ENCODE results near the gene MEGF9. TPM values are rescaled to one million over a fixed set of nuclear protein-coding genes. Genes with fewer than 3 reads are reported as not detected.
"Not testable (repeated sequence)": the region's sequence is repeated elsewhere in the genome, so short reads cannot be mapped to it uniquely, and the experiment has no call there.

The MEGF9 gene
- total RNA-seq, 1 donor from 2014 or later, result 5.0 TPM

DNA sequence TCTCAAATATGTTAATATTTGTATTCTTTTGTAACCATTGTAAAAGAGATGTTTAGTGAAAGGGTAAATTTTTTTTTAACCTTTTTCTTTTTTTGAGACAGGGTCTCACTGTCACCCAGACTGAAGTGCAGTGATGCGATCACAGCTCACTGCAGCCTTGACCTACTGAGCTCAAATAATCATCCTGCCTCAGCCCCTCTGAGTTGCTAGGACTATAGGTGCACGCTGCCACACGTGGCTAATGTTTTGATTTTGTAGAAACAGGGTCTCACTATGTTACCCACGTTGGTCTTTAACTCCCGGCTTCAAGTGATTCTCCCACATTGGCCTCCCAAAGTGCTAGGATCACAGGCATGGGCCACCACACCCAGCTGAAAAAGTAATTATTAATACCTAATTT is 76.4 kb downstream of the MEGF9 start:
- H3K9me3 Mint-ChIP-seq, result peaks cover 19% of the 10 kb centered on the region

DNA sequence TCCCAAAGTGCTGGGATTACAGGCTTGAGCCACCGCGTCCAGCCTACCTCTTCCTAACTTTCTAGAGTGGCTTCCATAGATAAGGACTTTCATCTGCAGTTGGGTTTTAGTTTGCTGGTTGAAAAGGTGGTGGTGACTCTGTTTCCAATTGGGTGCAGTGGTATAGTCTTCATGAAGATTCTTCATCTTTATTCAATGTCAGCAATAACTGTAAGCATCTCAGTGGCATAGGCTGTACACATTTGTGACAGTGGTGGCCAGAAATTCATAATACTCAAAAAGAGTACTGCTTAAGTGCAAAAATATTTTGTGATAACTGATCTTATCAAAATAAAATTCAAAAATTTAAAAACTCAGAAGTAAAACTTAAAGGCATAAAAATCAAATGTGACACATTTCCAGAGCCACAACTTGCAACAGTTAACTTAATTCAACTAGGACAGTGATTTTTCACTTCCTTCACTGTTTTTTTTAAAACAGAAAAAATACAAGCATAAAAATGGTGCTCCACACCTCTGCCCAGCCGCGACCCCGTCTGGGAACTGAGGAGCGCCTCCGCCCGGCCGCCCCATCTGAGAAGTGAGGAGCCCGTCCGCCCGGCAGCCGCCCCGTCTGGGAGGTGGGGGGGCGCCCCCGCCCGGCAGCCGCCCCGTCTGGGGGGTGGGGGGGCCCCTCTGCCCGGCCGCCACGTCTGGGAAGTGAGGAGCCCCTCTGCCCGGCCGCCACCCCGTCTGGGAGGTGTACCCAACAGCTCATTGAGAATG is 77.9 kb downstream of the MEGF9 start:
- Mint-ChIP-seq H3K27me3 (ENCODE audit: low read depth) (peaks cover 10% of the 10 kb centered on the region), H3K9me3 (peaks cover 19% of the 10 kb centered on the region), H3K27ac (no peak overlapping the region), H3K4me3 (ENCODE audit: low read depth) (no peak overlapping the region), H3K4me1 (ENCODE audit: low read depth) (no peaks in the 10 kb centered on the region), H3K36me3 (ENCODE audit: low read depth) (no peaks in the 10 kb centered on the region)
- DNase-seq (ENCODE audit: low spot score), result no peak
- intact Hi-C loops (cut with micrococcal nuclease), result no loop called here

More for the DNA sequence above, 76.4 kb downstream of the MEGF9 start:
- H3K4me3 Mint-ChIP-seq (ENCODE audit: low read depth), result no peak overlapping the region
- intact Hi-C loops (cut with micrococcal nuclease), result no loop called here
- H3K36me3 Mint-ChIP-seq (ENCODE audit: low read depth), result no peaks in the 10 kb centered on the region
- peaks cover 6% of the 10 kb centered on the region for H3K27me3 Mint-ChIP-seq (ENCODE audit: low read depth)
- H3K27ac Mint-ChIP-seq, result no peak overlapping the region
- H3K4me1 Mint-ChIP-seq (ENCODE audit: low read depth), result no peaks in the 10 kb centered on the region
- no peak for DNase-seq (ENCODE audit: low spot score)

DNA sequence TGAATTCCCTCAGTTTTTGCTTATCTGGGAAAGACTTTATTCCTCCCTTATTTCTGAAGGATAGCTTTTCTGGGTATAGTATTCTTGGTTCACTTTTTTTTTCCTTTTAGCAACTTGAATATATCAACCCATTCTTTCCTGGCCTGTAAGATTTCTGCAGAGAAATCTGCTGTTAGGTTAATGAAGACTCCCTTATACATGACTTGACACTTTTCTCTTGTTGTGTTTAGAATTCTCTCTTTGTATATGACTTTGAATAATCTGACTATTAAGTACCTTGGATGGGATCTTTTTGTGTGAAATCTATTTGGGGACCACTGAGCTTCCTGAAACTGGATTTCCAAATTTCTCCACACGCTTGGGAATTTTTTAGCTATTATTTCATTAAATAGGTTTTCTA is 79.3 kb downstream of the MEGF9 start:
- no peak overlapping the region for H3K4me3 Mint-ChIP-seq (ENCODE audit: low read depth)
- intact Hi-C loops (cut with micrococcal nuclease), result no loop called here
- no peak for DNase-seq (ENCODE audit: low spot score)
- H3K27ac Mint-ChIP-seq, result no peak overlapping the region
- peaks cover 19% of the 10 kb centered on the region for H3K9me3 Mint-ChIP-seq
- no peaks in the 10 kb centered on the region for H3K4me1 Mint-ChIP-seq (ENCODE audit: low read depth)
- no peaks in the 10 kb centered on the region for H3K36me3 Mint-ChIP-seq (ENCODE audit: low read depth)
- H3K27me3 Mint-ChIP-seq (ENCODE audit: low read depth), result peaks cover 10% of the 10 kb centered on the region

DNA sequence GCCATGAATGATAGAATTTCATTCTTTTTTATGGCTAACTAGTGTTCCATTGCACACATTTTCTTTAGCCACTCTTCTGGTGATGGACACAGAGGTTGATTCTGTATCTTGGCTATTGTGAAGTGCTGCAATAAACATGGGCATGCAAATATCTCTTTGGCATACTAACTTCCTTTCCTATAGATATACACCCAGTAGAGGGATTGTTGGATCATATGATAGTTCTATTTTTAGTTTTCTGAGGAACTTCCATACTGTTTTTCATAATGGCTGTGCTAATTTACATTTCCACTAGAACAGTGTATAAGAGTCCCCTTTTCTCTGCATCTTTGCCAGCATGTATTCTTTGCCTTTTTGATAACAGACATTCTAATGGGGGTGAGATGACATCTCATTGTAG is 83.9 kb downstream of the MEGF9 start:
- no peak for DNase-seq (ENCODE audit: low spot score)
- intact Hi-C loops (cut with micrococcal nuclease), result no loop called here
- no peaks in the 10 kb centered on the region for H3K36me3 Mint-ChIP-seq (ENCODE audit: low read depth)
- H3K9me3 Mint-ChIP-seq, result peaks cover 9% of the 10 kb centered on the region
- H3K4me1 Mint-ChIP-seq (ENCODE audit: low read depth), result peaks cover 6% of the 10 kb centered on the region
- H3K4me3 Mint-ChIP-seq (ENCODE audit: low read depth), result no peak overlapping the region
- H3K27me3 Mint-ChIP-seq (ENCODE audit: low read depth), result peaks cover 8% of the 10 kb centered on the region
- no peak overlapping the region for H3K27ac Mint-ChIP-seq

DNA sequence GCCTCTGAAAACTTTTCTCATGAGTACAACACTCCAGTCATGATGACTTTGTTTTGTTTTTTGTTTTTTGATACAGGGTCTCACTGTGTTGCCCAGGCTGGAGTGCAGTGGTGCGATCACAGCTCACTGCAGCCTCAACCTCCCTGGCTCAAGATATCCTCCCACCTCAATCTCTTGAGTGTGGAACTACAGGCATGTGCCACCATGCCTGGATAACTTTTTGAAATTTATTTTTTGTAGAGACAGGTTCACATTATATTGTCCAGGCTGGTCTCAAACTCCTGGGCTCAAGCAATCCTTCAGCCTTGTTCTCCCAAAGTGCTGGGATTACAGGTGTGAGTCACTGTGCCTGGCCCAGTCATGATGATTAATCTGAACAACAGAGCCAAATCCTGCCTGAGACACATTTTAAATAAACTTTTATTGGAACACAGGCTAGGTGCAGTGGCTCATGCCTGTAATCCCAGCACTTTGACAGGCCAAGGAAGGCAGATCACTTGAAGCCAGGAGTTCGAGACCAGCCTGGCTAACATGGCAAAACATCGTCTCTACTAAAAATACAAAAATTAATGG is 85.3 kb downstream of the MEGF9 start:
- H3K4me1 Mint-ChIP-seq (ENCODE audit: low read depth); H3K27ac Mint-ChIP-seq; DNase-seq (ENCODE audit: low spot score); intact Hi-C loops (cut with micrococcal nuclease); H3K36me3 Mint-ChIP-seq (ENCODE audit: low read depth); H3K4me3 Mint-ChIP-seq (ENCODE audit: low read depth); H3K27me3 Mint-ChIP-seq (ENCODE audit: low read depth); H3K9me3 Mint-ChIP-seq: not testable (repeated sequence)

DNA sequence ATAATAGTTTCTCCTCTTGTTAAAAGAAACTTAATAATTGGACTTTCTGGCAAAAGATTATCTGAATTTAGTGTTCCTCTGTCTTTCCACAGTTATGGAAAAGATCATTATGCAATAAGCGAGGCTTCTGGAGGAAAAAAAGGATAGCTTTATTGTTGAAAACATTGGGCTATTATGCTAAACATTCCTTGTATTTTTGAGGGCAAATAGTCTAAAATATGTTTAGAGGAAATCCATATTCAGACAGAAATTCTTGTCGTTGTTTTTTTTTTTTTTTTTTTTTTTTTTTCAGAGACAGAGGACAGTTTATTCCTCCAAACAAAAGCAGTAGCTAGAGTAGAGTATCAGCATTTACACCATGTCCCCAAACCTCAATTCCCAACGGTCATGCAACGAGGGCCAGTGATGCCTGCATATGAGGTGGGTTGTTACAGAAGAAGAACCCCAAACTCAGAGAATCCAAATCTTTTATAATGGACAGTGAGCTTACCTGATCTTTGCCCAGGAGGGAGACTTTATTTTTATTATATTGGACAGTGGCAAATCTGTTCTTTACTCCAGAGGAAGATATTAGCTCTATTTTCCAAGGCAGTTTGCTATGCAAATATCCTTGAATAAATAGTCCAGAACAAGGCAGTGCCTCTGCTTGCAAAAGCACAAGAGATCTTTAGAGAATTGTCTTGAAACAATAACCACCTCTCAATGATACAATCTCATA is 85.9 kb downstream of the MEGF9 start:
- Mint-ChIP-seq H3K27me3 (ENCODE audit: low read depth) (peaks cover 7% of the 10 kb centered on the region), H3K27ac (no peak overlapping the region), H3K4me1 (ENCODE audit: low read depth) (peaks cover 10% of the 10 kb centered on the region), H3K4me3 (ENCODE audit: low read depth) (no peak overlapping the region), H3K9me3 (no peaks in the 10 kb centered on the region), H3K36me3 (ENCODE audit: low read depth) (no peaks in the 10 kb centered on the region)
- intact Hi-C loops (cut with micrococcal nuclease), result no loop called here
- no peak for DNase-seq (ENCODE audit: low spot score)

DNA sequence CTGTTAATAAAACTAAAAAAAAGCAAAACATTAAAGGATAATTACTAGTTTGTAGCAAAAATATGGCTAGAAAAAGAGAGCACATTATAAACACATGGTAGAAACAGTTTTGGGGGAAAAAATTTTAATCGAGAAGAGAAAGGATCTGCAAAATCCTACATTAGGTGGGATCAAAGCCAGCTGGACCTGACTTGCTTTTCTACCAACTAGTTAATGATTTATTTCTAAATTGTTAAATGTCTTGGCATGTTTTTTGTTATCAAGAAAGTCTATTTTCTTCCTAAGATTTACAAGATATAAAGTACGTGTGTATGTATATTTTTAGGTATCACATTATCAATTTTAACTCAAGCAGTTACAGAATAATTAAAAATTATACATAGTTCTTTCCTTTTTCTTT is 87.2 kb downstream of the MEGF9 start:
- intact Hi-C loops (cut with micrococcal nuclease), result no loop called here
- DNase-seq (ENCODE audit: low spot score), result no peak
- peaks cover 10% of the 10 kb centered on the region for H3K4me1 Mint-ChIP-seq (ENCODE audit: low read depth)
- no peak overlapping the region for H3K27ac Mint-ChIP-seq
- H3K27me3 Mint-ChIP-seq (ENCODE audit: low read depth), result no peaks in the 10 kb centered on the region
- H3K4me3 Mint-ChIP-seq (ENCODE audit: low read depth), result no peak overlapping the region
- no peaks in the 10 kb centered on the region for H3K36me3 Mint-ChIP-seq (ENCODE audit: low read depth)
- H3K9me3 Mint-ChIP-seq, result no peaks in the 10 kb centered on the region

DNA sequence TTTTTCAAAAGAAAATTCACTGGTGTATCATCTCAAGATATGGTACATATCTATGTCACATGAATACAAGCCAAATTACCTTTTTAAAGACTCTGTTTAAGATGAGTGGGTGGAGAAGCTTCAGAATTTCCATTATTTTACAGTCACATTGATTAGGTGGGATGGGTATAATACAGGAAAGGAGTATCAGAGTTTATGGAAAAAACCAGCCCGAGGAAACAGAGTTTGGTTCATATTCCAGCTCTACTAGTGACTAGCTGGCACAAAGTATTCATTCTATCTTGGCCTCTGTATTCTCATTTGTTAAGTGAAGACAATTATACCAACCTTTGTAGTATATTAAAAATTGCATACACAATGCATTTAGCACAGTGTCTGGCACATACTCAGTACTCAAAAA is 87.8 kb downstream of the MEGF9 start:
- intact Hi-C loops (cut with micrococcal nuclease), result no loop called here
- Mint-ChIP-seq H3K36me3 (ENCODE audit: low read depth) (peaks cover under 1% of the 10 kb centered on the region), H3K9me3 (no peaks in the 10 kb centered on the region), H3K27ac (no peak overlapping the region), H3K27me3 (ENCODE audit: low read depth) (no peaks in the 10 kb centered on the region), H3K4me1 (ENCODE audit: low read depth) (peaks cover 10% of the 10 kb centered on the region), H3K4me3 (ENCODE audit: low read depth) (no peak overlapping the region)
- DNase-seq (ENCODE audit: low spot score), result no peak

DNA sequence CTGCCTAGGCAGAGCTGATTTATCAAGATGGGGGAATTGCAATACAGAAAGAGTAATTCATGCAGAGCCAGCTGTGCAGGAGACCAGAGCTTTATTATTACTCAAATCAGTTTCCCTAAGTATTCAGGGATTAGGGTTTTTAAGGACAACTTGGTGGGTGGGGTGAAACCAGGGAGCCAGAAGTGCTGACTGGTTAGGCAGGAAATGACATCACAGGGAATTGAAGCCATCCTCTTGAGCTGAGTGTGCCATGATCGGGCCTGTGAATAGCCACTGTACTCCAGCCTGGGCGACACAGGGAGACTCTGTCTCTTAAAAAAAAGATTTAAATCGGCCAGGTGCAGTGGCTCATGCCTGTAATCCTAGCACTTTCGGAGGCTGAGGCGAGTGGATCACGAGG is 89.0 kb downstream of the MEGF9 start:
- peaks cover 10% of the 10 kb centered on the region for H3K4me1 Mint-ChIP-seq (ENCODE audit: low read depth)
- no peaks in the 10 kb centered on the region for H3K27me3 Mint-ChIP-seq (ENCODE audit: low read depth)
- DNase-seq (ENCODE audit: low spot score), result no peak
- no peak overlapping the region for H3K27ac Mint-ChIP-seq
- H3K36me3 Mint-ChIP-seq (ENCODE audit: low read depth), result peaks cover 5% of the 10 kb centered on the region
- no peaks in the 10 kb centered on the region for H3K9me3 Mint-ChIP-seq
- no peak overlapping the region for H3K4me3 Mint-ChIP-seq (ENCODE audit: low read depth)
- intact Hi-C loops (cut with micrococcal nuclease), result no loop called here

DNA sequence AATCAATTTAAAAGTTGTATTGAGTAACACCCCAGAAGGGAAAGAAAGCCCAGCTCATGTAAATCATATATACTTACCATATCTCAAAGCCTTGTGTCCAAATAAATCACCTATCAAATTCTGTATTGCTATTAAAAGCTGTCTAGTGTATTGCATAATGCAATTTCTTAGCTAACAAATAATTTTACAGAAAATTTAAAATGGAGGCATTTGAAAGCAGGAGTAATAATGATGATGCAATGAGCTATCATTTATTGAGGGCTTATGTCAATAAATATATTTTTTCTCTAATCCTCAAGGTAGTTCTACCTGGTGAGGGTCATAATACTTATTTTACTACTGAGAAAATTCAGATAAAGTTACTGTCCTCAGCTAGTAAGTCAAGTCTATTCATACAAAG is 91.5 kb downstream of the MEGF9 start:
- DNase-seq (ENCODE audit: low spot score), result no peak
- peaks cover 15% of the 10 kb centered on the region for H3K4me1 Mint-ChIP-seq (ENCODE audit: low read depth)
- no peak overlapping the region for H3K27ac Mint-ChIP-seq
- no peak overlapping the region for H3K4me3 Mint-ChIP-seq (ENCODE audit: low read depth)
- no peaks in the 10 kb centered on the region for H3K9me3 Mint-ChIP-seq
- intact Hi-C loops (cut with micrococcal nuclease), result no loop called here
- no peaks in the 10 kb centered on the region for H3K27me3 Mint-ChIP-seq (ENCODE audit: low read depth)
- peaks cover 5% of the 10 kb centered on the region for H3K36me3 Mint-ChIP-seq (ENCODE audit: low read depth)

DNA sequence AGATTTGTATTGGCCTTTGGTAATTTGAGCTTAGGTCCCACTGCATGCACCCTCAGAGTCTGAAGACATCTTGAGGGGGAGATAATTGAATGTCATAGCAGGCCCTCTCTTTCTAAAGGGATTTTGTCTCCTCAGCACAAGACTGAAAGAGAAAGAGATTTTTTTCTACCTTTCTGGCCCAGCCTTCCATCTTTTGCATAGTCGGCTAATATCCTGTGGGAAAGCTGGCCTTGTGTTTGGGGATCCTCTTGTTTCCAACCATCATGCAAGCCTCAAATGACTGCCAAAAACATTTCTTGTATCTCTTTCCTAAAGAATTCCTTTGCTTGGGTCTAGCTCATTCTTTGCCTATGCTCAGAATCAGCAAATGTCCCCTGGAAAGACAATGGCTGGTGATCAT is 92.3 kb downstream of the MEGF9 start:
- H3K4me3 Mint-ChIP-seq (ENCODE audit: low read depth), result no peak overlapping the region
- peaks cover 18% of the 10 kb centered on the region for H3K4me1 Mint-ChIP-seq (ENCODE audit: low read depth)
- intact Hi-C loops (cut with micrococcal nuclease), result no loop called here

DNA sequence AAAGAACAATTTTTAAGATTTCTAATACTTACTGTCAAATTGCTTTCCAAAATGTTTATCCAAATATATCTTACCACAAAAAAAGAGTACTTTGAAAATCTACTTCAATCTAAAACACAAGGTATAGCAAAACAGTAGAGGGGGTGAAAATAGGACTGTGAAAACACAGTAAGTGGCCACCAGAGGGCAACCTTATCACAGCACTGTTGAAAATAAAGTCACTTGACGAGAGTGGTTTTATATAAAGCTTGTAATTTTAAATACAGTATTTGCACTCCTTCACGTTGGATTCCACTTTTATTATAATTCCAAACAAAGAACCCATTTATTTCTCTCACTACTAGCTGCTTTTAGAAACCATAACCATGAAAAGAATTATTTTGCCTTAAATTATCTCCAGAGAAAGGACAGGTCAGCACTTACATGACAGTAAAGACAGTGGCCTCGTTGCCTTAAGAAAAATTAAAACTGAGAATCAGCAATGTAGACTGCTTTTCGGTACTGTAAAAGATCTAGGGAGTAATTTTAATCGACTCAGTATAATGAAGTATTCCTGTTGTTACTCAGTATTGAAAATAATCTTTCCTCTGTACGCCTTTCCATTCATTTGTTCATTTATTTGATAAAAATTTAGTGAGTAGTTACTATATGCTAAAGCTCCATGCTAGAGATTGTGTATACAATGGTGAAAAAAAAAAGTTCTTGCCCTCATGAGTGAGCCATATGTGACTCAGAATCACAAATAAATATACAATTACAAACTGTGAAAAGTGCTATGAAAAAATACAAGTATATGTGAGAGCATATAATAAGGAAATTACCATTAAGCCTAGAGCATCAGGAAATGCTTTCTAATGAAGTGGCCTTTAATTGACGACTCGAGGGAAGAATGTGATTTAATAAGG is 94.3 kb downstream of the MEGF9 start:
- Mint-ChIP-seq H3K27ac (no peak overlapping the region), H3K4me3 (ENCODE audit: low read depth) (no peak overlapping the region), H3K9me3 (no peaks in the 10 kb centered on the region), H3K36me3 (ENCODE audit: low read depth) (peaks cover 5% of the 10 kb centered on the region), H3K27me3 (ENCODE audit: low read depth) (no peaks in the 10 kb centered on the region), H3K4me1 (ENCODE audit: low read depth) (peaks cover 8% of the 10 kb centered on the region)
- intact Hi-C loops (cut with micrococcal nuclease), result loop anchor here (5.0 to 10.0 kb wide), 3 partner anchors 95 to 445 kb away; partner anchors contain the start of gene MEGF9
- peak; percentile 33 for DNase-seq (ENCODE audit: low spot score)

More for the DNA sequence above, 92.3 kb downstream of the MEGF9 start:
- no peaks in the 10 kb centered on the region for H3K27me3 Mint-ChIP-seq (ENCODE audit: low read depth)
- H3K27ac Mint-ChIP-seq, result no peak overlapping the region
- H3K9me3 Mint-ChIP-seq, result no peaks in the 10 kb centered on the region
- peaks cover 5% of the 10 kb centered on the region for H3K36me3 Mint-ChIP-seq (ENCODE audit: low read depth)
- no peak for DNase-seq (ENCODE audit: low spot score)

All from activated T-helper 2 cell treated with anti-CD3 and anti-CD28 coated beads, Interferon-gamma antibody, Interleukin-2, Interleukin-4, amounts not matched to agents 10 μg/mL and 5 μg/mL and 100 μg/mL, durations not matched to agents 14 hours and 24 hours and 36 hours (primary cell).